ENCODE measurements around the gene UBE2L5. TPM values are rescaled to one million over a fixed set of nuclear protein-coding genes. Genes with fewer than 3 reads are reported as not detected.

The UBE2L5 gene
- total RNA-seq, 3 donors from 2014 or later (not counting 1 experiment from before 2014, with no cell fraction given), result not detected

- DNase-seq (no peak), ATAC-seq (no peak)
- H3K27me3 Mint-ChIP-seq (ENCODE audit: low read depth in 2 of 2), result no peaks in the 10 kb centered on the region
- H3K36me3 Mint-ChIP-seq, result no peaks in the 10 kb centered on the region
- Histone ChIP-seq H3K27me3 (ENCODE audit: control insufficient read depth, insufficient read depth, low read length) (no peaks in the 10 kb centered on the region), H3K4me3 (ENCODE audit: low read length) (no peak overlapping the region), H3K4me1 (ENCODE audit: control insufficient read depth, insufficient read depth, low read length) (peaks cover 12% of the 10 kb centered on the region), H3K36me3 (ENCODE audit: control insufficient read depth, insufficient read depth, low read length) (no peaks in the 10 kb centered on the region), H3K27ac (ENCODE audit: low read length) (no peak overlapping the region), H3K9me3 (ENCODE audit: control insufficient read depth, insufficient read depth, low read length) (no peaks in the 10 kb centered on the region)
- intact Hi-C loops (cut with micrococcal nuclease), result no loop called here
- WGBS (ENCODE audit: insufficient coverage), result 92% methylated on average over 9 of the region's 9 CpGs
- H3K9me3 Mint-ChIP-seq, result no peaks in the 10 kb centered on the region
- H3K4me1 Mint-ChIP-seq, result peaks cover 20 to 21% of the 10 kb centered on the region in 2 donors
- no peak overlapping the region for H3K4me3 Mint-ChIP-seq
- TF ChIP-seq CTCF (IDR thresholded peaks at IDR 0.05), result no peak
- H3K27ac Mint-ChIP-seq, result no peak overlapping the region
Observed at GRCh38 chr13:30391956-30392680, 30.2 kb upstream of the UBE2L5 start.

GRCh38 chr13:30392681-30393045 lies 29.6 kb upstream of the UBE2L5 start:
- DNase-seq (no peak), ATAC-seq (no peak)
- peaks cover 20 to 21% of the 10 kb centered on the region in 2 donors for H3K4me1 Mint-ChIP-seq
- no peaks in the 10 kb centered on the region for H3K36me3 Mint-ChIP-seq
- no peaks in the 10 kb centered on the region for H3K36me3 ChIP-seq (ENCODE audit: control insufficient read depth, insufficient read depth, low read length)
- no peak overlapping the region for H3K4me3 ChIP-seq (ENCODE audit: low read length)
- H3K9me3 Mint-ChIP-seq, result no peaks in the 10 kb centered on the region
- no peak overlapping the region for H3K27ac Mint-ChIP-seq
- no peaks in the 10 kb centered on the region for H3K9me3 ChIP-seq (ENCODE audit: control insufficient read depth, insufficient read depth, low read length)
- no peaks in the 10 kb centered on the region for H3K27me3 ChIP-seq (ENCODE audit: control insufficient read depth, insufficient read depth, low read length)
- intact Hi-C loops (cut with micrococcal nuclease), result no loop called here
- peaks cover 12% of the 10 kb centered on the region for H3K4me1 ChIP-seq (ENCODE audit: control insufficient read depth, insufficient read depth, low read length)
- H3K4me3 Mint-ChIP-seq, result no peak overlapping the region
- H3K27me3 Mint-ChIP-seq (ENCODE audit: low read depth in 2 of 2), result no peaks in the 10 kb centered on the region
- TF ChIP-seq CTCF (IDR thresholded peaks at IDR 0.05), result no peak
- WGBS (ENCODE audit: insufficient coverage), result 92% methylated on average over 5 of the region's 5 CpGs
- H3K27ac ChIP-seq (ENCODE audit: low read length), result no peak overlapping the region

GRCh38 chr13:30394751-30395191 lies 27.5 kb upstream of the UBE2L5 start:
- intact Hi-C loops (cut with micrococcal nuclease), result loop anchor here (1.0 to 2.0 kb wide), 2 partner anchors 13 to 18 kb away; no protein-coding TSS in a partner anchor
- H3K27ac ChIP-seq (ENCODE audit: low read length), result peak overlapping the region; percentile 92
- no peaks in the 10 kb centered on the region for H3K27me3 ChIP-seq (ENCODE audit: control insufficient read depth, insufficient read depth, low read length)
- peaks cover 12% of the 10 kb centered on the region for H3K4me1 ChIP-seq (ENCODE audit: control insufficient read depth, insufficient read depth, low read length)
- Mint-ChIP-seq H3K9me3 (no peaks in the 10 kb centered on the region), H3K27ac (peak overlapping the region; percentile 88 to 91), H3K27me3 (ENCODE audit: low read depth in 2 of 2) (no peaks in the 10 kb centered on the region), H3K36me3 (no peaks in the 10 kb centered on the region), H3K4me1 (peaks cover 17 to 20% of the 10 kb centered on the region in 2 donors), H3K4me3 (peak overlapping the region; percentile 99)
- no peaks in the 10 kb centered on the region for H3K36me3 ChIP-seq (ENCODE audit: control insufficient read depth, insufficient read depth, low read length)
- peak in 1 of 2 donors; percentile 67 for DNase-seq
- 0% methylated on average over 7 of the region's 7 CpGs for WGBS (ENCODE audit: insufficient coverage)
- no peak for TF ChIP-seq CTCF (IDR thresholded peaks at IDR 0.05)
- H3K4me3 ChIP-seq (ENCODE audit: low read length), result peak overlapping the region; percentile 67
- H3K9me3 ChIP-seq (ENCODE audit: control insufficient read depth, insufficient read depth, low read length), result no peaks in the 10 kb centered on the region
- ATAC-seq, result peak; percentile 69 to 78 (median 78)

Data from natural killer cell (primary cell).